ENCODE data around the gene MAPKAPK5.

DNA sequence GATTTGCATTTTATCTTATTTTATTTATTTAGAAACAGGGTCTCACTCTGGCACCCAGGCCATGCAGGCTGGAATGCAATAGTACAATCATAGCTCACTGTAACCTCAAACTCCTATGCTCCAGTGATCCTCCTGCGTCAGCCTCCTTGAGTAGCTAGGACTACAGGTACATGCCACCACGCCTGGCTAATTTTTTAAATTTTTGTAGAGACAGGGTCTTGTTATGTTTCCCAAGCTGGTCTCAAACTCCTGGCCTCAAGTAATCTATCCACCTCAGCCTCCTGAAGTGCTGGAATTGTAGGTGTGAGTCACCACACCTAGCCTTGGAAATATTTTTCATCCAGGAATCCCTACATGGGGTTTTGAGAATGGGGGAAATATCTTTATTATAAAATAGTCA lies 84.6 kb downstream of the MAPKAPK5 start:
- TF ChIP-seq, protein P1, sequence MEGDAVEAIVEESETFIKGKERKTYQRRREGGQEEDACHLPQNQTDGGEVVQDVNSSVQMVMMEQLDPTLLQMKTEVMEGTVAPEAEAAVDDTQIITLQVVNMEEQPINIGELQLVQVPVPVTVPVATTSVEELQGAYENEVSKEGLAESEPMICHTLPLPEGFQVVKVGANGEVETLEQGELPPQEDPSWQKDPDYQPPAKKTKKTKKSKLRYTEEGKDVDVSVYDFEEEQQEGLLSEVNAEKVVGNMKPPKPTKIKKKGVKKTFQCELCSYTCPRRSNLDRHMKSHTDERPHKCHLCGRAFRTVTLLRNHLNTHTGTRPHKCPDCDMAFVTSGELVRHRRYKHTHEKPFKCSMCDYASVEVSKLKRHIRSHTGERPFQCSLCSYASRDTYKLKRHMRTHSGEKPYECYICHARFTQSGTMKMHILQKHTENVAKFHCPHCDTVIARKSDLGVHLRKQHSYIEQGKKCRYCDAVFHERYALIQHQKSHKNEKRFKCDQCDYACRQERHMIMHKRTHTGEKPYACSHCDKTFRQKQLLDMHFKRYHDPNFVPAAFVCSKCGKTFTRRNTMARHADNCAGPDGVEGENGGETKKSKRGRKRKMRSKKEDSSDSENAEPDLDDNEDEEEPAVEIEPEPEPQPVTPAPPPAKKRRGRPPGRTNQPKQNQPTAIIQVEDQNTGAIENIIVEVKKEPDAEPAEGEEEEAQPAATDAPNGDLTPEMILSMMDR (conservative IDR thresholded peaks at IDR 0.05; ENCODE audit: low read depth, low read length) = no peak
- TF ChIP-seq EZH2 (IDR thresholded peaks at IDR 0.05; ENCODE audit: low read length, unreplicated experiment) (no peak), EZH2phosphoT487 (IDR thresholded peaks at IDR 0.05; ENCODE audit: borderline replicate concordance, low read length) (no peak)
